Neural crest cell (in vitro differentiated cells): ENCODE results near the gene SLC25A38. TPM values are rescaled to one million over a fixed set of nuclear protein-coding genes. Genes with fewer than 3 reads are reported as not detected.

Experiments
- DNase-seq: peaks from one replicate; pipeline ENCODE4 v3.0.0; 2021; ENCODE audit warnings: low read depth, mixed read lengths, low spot score
- H3K27ac Mint-ChIP-seq: one replicate; pipeline ENCODE4 v1.8.0; 2021; ENCODE audit warnings: mild to moderate bottlenecking, mixed read lengths; ENCODE audit not compliant: unreplicated experiment
- H3K27me3 Mint-ChIP-seq: 2 replicates; pipeline ENCODE4 v1.8.0; 2021; ENCODE audit warnings: low read depth, mild to moderate bottlenecking, mixed read lengths
- H3K36me3 Mint-ChIP-seq: 2 replicates; pipeline ENCODE4 v1.8.0; 2021; ENCODE audit warnings: low read depth, mild to moderate bottlenecking, mixed read lengths
- H3K4me1 Mint-ChIP-seq: 2 replicates; pipeline ENCODE4 v1.8.0; 2021; ENCODE audit warnings: mixed read lengths
- H3K4me3 Mint-ChIP-seq: one replicate; pipeline ENCODE4 v1.8.0; 2021; ENCODE audit warnings: mild to moderate bottlenecking, mixed read lengths
- H3K9me3 Mint-ChIP-seq: 2 replicates; pipeline ENCODE4 v1.8.0; 2021; ENCODE audit warnings: mixed read lengths
- total RNA-seq: library from RNA; stranded (reverse); gene quantifications from 2 replicates; pipeline ENCODE4 v1.2.1, GENCODE V29; 2021
- TF ChIP-seq, protein P1 (sequence below): fragments of 200-600 bp; sonication (generic); conservative IDR thresholded peaks from 2 replicates; pipeline ENCODE4 v1.5.0; 2021; ENCODE audit warnings: antibody characterized with exemption, mild to moderate bottlenecking

The SLC25A38 gene
- total RNA-seq, 1 donor from 2014 or later: 26.6 TPM

DNA sequence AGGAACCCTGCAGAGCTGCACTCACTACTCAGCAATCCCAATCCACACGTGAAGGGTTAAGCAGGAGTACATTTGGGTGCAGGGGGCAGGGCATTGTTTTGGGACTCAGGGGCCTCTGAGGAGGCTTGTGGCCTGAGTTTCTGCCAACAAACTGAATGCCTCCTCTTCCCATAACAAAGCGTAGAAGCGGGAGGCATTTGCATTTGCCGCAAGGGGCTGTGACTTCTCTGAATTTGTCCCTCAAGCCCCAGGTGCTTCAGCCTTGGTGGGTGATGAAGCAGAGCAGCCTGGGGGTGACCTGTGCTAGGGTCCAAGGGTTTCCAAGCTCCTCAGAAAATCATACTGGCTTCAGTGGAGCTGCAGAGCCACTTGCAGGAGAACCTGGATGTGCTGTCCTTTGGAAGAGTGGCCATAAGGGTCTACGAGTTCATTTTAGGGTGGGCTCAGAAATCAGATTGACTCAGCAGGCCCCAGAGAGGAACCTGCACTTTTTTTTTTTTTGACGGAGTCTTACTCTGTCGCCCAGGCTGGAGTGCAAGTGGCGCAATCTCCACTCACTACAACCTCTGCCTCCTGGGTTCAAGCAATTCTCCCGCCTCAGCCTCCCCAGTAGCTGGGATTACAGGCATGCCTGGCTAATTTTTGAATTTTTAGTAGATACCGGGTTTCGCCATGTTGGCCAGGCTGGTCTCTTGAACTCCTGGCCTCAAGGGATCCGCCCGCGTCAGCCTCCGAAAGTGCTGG is 21.9 kb downstream of the SLC25A38 start:
- H3K27ac Mint-ChIP-seq: no peak overlapping the region
- peak overlapping the region; percentile 27 for H3K4me3 Mint-ChIP-seq
- H3K4me1 Mint-ChIP-seq: peaks cover 29% of the 10 kb centered on the region
- H3K27me3 Mint-ChIP-seq: peaks cover 4% of the 10 kb centered on the region
- no peaks in the 10 kb centered on the region for H3K9me3 Mint-ChIP-seq
- TF ChIP-seq, protein P1, sequence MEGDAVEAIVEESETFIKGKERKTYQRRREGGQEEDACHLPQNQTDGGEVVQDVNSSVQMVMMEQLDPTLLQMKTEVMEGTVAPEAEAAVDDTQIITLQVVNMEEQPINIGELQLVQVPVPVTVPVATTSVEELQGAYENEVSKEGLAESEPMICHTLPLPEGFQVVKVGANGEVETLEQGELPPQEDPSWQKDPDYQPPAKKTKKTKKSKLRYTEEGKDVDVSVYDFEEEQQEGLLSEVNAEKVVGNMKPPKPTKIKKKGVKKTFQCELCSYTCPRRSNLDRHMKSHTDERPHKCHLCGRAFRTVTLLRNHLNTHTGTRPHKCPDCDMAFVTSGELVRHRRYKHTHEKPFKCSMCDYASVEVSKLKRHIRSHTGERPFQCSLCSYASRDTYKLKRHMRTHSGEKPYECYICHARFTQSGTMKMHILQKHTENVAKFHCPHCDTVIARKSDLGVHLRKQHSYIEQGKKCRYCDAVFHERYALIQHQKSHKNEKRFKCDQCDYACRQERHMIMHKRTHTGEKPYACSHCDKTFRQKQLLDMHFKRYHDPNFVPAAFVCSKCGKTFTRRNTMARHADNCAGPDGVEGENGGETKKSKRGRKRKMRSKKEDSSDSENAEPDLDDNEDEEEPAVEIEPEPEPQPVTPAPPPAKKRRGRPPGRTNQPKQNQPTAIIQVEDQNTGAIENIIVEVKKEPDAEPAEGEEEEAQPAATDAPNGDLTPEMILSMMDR: no peak
- H3K36me3 Mint-ChIP-seq: peaks cover 23% of the 10 kb centered on the region
- DNase-seq: no peak

DNA sequence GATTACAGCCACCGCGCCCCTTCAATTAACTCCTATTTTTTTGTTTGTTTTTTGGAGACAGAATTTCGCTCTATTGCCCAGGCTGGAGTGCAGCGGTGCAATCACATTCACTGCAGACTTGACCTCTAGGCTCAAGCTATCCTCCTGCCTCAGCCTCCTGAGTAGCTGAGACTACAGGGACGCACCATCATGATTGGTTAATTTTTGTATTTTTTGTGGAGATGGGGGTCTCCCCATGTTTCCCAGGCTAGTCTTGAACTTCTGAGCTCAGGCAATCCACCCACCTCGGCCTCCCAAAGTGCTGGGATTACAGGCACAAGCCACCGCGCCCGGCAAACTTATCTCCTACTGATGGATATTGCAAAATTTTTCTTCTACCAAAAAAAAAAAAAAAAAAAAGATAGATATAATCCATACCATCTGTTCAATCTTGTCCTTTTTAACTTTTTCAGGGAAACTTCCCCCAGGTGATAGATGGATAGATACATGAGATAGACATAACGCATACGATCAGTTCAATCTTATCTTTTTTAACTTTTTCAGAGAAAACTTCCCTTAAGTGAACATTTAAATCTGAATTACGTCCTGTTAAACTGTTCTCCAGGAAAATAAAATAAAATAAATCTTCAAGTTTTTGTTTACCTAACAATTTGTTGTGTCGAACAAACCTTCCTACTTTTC is 22.7 kb downstream of the SLC25A38 start:
- peaks cover 26% of the 10 kb centered on the region for H3K36me3 Mint-ChIP-seq
- H3K4me3 Mint-ChIP-seq: peak overlapping the region; percentile 92
- peaks cover 4% of the 10 kb centered on the region for H3K27me3 Mint-ChIP-seq
- H3K4me1 Mint-ChIP-seq: peaks cover 34% of the 10 kb centered on the region
- no peaks in the 10 kb centered on the region for H3K9me3 Mint-ChIP-seq
- TF ChIP-seq, protein P1: no peak
- peak overlapping the region; percentile 95 for H3K27ac Mint-ChIP-seq
- DNase-seq: no peak

DNA sequence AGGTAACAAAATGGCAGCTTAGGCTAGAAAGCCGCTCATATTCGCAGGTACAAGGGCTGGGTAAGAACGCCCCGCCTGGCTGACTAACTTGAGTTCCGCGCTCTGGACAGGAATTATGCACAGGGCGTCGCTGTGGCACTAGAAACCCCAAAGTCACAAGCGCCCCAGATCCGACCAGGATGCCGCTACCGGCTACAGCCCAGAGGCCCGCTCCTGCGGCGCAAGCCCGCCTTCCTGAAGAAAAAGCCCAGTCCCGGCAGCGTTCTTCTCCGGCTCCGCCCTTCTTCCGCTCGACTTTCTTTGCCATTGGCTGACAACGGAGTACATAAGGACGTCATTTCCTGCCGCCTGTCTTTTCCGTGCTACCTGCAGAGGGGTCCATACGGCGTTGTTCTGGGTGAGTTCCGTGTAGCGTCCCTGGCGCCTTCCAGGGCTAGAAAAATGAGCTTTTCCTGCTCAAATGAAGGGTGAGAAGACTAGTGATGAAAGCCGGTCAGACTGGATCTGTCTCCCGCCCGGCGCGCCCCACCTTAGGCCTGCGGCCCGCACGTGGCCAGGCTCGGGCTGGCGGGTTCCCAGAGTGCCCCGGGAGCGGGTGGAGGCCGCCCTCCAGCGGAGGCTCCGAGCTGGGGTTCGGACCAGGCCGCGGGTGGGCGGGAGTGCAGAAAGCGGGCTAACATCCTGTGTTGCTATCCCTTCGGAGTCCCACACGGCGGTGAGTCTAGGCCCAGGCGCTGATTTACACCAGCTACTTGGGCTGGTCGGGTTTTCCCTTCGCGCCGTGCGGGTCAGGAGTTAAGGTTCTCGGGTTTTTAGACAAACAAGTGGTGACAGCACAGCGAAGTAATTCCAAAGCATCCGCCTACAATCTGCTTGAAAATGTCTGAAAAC is 23.4 kb downstream of the SLC25A38 start, which contains the start of gene RPSA:
TSS of gene RPSA (plus strand) at position 353 of the 891 bp plus-strand sequence. CDS start 934 bp downstream, outside the sequence.
- peaks cover 33% of the 10 kb centered on the region for H3K36me3 Mint-ChIP-seq

DNA sequence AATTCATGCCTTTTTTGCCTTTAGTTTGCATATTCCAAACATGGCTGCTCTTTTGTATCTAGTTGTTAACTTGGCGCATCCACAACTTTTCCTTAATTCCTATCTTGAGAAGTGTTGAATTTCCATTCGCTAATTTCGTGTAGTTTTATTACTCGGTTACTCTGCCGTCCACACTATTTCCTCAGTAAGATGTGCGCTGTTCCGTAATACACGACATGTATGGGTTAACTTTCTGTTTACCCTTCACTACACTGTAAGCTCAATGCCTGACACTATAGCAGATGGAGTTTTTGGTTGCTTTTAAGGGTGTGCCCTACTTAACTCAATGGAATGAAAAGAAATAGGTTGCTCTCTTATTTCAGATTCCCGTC is 24.1 kb downstream of the SLC25A38 start:
- Mint-ChIP-seq H3K36me3 (peaks cover 38% of the 10 kb centered on the region), H3K27me3 (peaks cover 4% of the 10 kb centered on the region), H3K4me3 (peak overlapping the region; percentile 92), H3K9me3 (no peaks in the 10 kb centered on the region), H3K4me1 (peaks cover 44% of the 10 kb centered on the region), H3K27ac (peak overlapping the region; percentile 28)
- TF ChIP-seq, protein P1: no peak
- DNase-seq: no peak

More for the DNA sequence above, 23.4 kb downstream of the SLC25A38 start, which contains the start of gene RPSA:
- peak within 1 kb of the TSS; percentile 92 for H3K4me3 Mint-ChIP-seq
- H3K4me1 Mint-ChIP-seq: peaks cover 41% of the 10 kb centered on the region
- peak within 1 kb of the TSS; percentile 95 for H3K27ac Mint-ChIP-seq
- TF ChIP-seq, protein P1: peak; percentile 40
- DNase-seq: peak; percentile 87
- no peaks in the 10 kb centered on the region for H3K9me3 Mint-ChIP-seq
- H3K27me3 Mint-ChIP-seq: peaks cover 4% of the 10 kb centered on the region
